Measurements from ENCODE around the gene FNDC3B. TPM values are rescaled to one million over a fixed set of nuclear protein-coding genes. Genes with fewer than 3 reads are reported as not detected.

The FNDC3B gene
- total RNA-seq, 2 donors from 2014 or later = 80.6 to 107 TPM

GRCh38 chr3:172293093-172293492 is 253.7 kb downstream of the FNDC3B start:
- TF ChIP-seq CTCF (conservative IDR thresholded peaks at IDR 0.05) = no peak
- WGBS, 2 experiments (ENCODE audit: insufficient coverage in 1 of 2, insufficient read length in 1 of 2) = 96% methylated on average over 2 of the region's 2 CpGs; no CpG with 5 or more reads in 1 of the 2 experiments
- Histone ChIP-seq H3K9ac (ENCODE audit: extremely low read depth, low read length, poor library complexity, severe bottlenecking) (no peak overlapping the region), H3K9me3 (ENCODE audit: control insufficient read depth, low read length) (no peaks in the 10 kb centered on the region), H3K4me3 (ENCODE audit: low read length) (no peak overlapping the region), H3K36me3 (ENCODE audit: control insufficient read depth, insufficient read depth, low read length) (peaks cover 93% of the 10 kb centered on the region), H3K27ac (ENCODE audit: low read depth, low read length) (no peak overlapping the region), H3K4me1 (ENCODE audit: control insufficient read depth, insufficient read depth, low read length) (peaks cover 2% of the 10 kb centered on the region), H3K27me3 (ENCODE audit: control insufficient read depth, insufficient read depth, low read length, poor library complexity, severe bottlenecking) (no peaks in the 10 kb centered on the region)
- Mint-ChIP-seq H3K27ac (no peak overlapping the region), H3K4me1 (peaks cover 17% of the 10 kb centered on the region), H3K4me3 (no peak overlapping the region), H3K27me3 (ENCODE audit: insufficient read depth) (no peaks in the 10 kb centered on the region), H3K9me3 (no peaks in the 10 kb centered on the region), H3K36me3 (ENCODE audit: low read depth) (peaks cover 57% of the 10 kb centered on the region)
- no peak for DNase-seq

DNA sequence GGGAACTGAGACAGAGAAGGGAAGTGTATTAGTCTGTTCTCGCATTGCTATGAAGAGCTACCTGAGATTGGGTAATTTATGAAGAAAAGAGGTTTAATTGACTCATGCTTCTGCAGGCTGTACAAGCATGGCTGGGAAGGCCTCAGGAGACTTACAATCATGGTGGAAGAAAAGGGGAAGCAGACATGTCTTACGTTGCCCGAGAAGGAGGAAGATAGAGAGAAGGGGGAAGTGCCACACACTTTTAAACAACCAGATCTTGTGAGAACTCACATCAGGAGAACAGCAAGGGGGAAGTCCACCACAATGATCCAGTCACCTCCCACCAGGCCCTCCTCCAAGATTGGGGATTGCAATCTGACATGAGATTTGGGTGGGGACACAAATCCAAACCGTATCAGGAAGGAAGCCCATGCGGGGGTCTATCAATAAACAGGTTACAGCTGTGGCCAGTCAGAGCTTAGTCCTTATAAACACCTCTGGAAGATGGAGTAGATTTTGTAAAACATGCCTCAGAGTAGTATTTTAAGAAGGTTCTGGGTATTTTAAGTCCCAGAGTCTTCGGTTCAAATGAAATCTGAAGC is 254.9 kb downstream of the FNDC3B start:
- no peak overlapping the region for H3K27ac ChIP-seq (ENCODE audit: low read depth, low read length)
- H3K4me3 Mint-ChIP-seq = no peak overlapping the region
- no peak overlapping the region for H3K27ac Mint-ChIP-seq
- H3K9ac ChIP-seq (ENCODE audit: extremely low read depth, low read length, poor library complexity, severe bottlenecking) = no peak overlapping the region
- H3K9me3 ChIP-seq (ENCODE audit: control insufficient read depth, low read length) = no peaks in the 10 kb centered on the region
- H3K36me3 Mint-ChIP-seq (ENCODE audit: low read depth) = peaks cover 66% of the 10 kb centered on the region
- peaks cover 15% of the 10 kb centered on the region for H3K4me1 Mint-ChIP-seq
- peaks cover 2% of the 10 kb centered on the region for H3K4me1 ChIP-seq (ENCODE audit: control insufficient read depth, insufficient read depth, low read length)
- WGBS, 2 experiments (ENCODE audit: insufficient coverage in 1 of 2, insufficient read length in 1 of 2) = 94 to 95% methylated on average over 3 to 6 of the region's 6 CpGs
- no peaks in the 10 kb centered on the region for H3K27me3 Mint-ChIP-seq (ENCODE audit: insufficient read depth)
- DNase-seq = no peak
- no peak overlapping the region for H3K4me3 ChIP-seq (ENCODE audit: low read length)
- H3K36me3 ChIP-seq (ENCODE audit: control insufficient read depth, insufficient read depth, low read length) = peaks cover 95% of the 10 kb centered on the region
- no peak for TF ChIP-seq CTCF (conservative IDR thresholded peaks at IDR 0.05)
- H3K27me3 ChIP-seq (ENCODE audit: control insufficient read depth, insufficient read depth, low read length, poor library complexity, severe bottlenecking) = no peaks in the 10 kb centered on the region
- H3K9me3 Mint-ChIP-seq = no peaks in the 10 kb centered on the region

- Mint-ChIP-seq H3K4me1 (peaks cover 6% of the 10 kb centered on the region), H3K27me3 (ENCODE audit: insufficient read depth) (no peaks in the 10 kb centered on the region), H3K9me3 (no peaks in the 10 kb centered on the region), H3K27ac (peak overlapping the region; percentile 14), H3K4me3 (no peak overlapping the region), H3K36me3 (ENCODE audit: low read depth) (peaks cover 70% of the 10 kb centered on the region)
- Histone ChIP-seq H3K9me3 (ENCODE audit: control insufficient read depth, low read length) (no peaks in the 10 kb centered on the region), H3K36me3 (ENCODE audit: control insufficient read depth, insufficient read depth, low read length) (peaks cover 96% of the 10 kb centered on the region), H3K27me3 (ENCODE audit: control insufficient read depth, insufficient read depth, low read length, poor library complexity, severe bottlenecking) (no peaks in the 10 kb centered on the region), H3K4me1 (ENCODE audit: control insufficient read depth, insufficient read depth, low read length) (no peaks in the 10 kb centered on the region), H3K9ac (ENCODE audit: extremely low read depth, low read length, poor library complexity, severe bottlenecking) (no peak overlapping the region), H3K27ac (ENCODE audit: low read depth, low read length) (no peak overlapping the region), H3K4me3 (ENCODE audit: low read length) (no peak overlapping the region)
- WGBS, 2 experiments (ENCODE audit: insufficient coverage in 1 of 2, insufficient read length in 1 of 2) = 95 to 100% methylated on average over 7 to 9 of the region's 9 CpGs
- TF ChIP-seq CTCF (conservative IDR thresholded peaks at IDR 0.05) = no peak
- DNase-seq = no peak
Observed at GRCh38 chr3:172296248-172296974, 257.0 kb downstream of the FNDC3B start.

Data from endodermal cell (in vitro differentiated cells).